WI38 (cell line): ENCODE measurements around the gene GALR1.

Source experiments
- H3K4me3 ChIP-seq: 2 replicates; pipeline ENCODE4 v1.5.1; 2011; ENCODE audit warnings: low read depth, mild to moderate bottlenecking, control low read depth, low read length
- CTCF ChIP-seq: IDR thresholded peaks from 2 replicates; pipeline ENCODE4 v1.5.1; 2012; ENCODE audit warnings: low read depth, mild to moderate bottlenecking, control low read depth, low read length

The GALR1 gene

GRCh38 chr18:77321823-77322805, 72.5 kb downstream of the GALR1 start:
- no peak for TF ChIP-seq CTCF
- H3K4me3 ChIP-seq = no peak overlapping the region

- no peak for TF ChIP-seq CTCF
- H3K4me3 ChIP-seq = no peak overlapping the region
Observed at GRCh38 chr18:77323640-77324299, 74.1 kb downstream of the GALR1 start.
